SK-N-MC (cell line): ENCODE results near the gene HCFC1.
A peak's percentile ranks its signal among the peaks of the same experiment; 100 is the strongest.
"Not testable (repeated sequence)": the region's sequence is repeated elsewhere in the genome, so short reads cannot be mapped to it uniquely, and the experiment has no call there.

Source experiments
- DNase-seq: peaks from one replicate; pipeline ENCODE4 v3.0.0-alpha.2; 2011; ENCODE audit warnings: low read depth, low spot score
- H3K27ac ChIP-seq: fragments of 200-600 bp; sonication (generic); 2 replicates; pipeline ENCODE4 v1.5.1; 2016; ENCODE audit warnings: mixed run types
- H3K36me3 ChIP-seq: fragments of 200-600 bp; sonication (generic); 2 replicates; pipeline ENCODE4 v1.6.1; 2017; ENCODE audit warnings: antibody characterized with exemption, low read length, mixed read lengths; ENCODE audit not compliant: insufficient read depth
- H3K4me3 ChIP-seq: fragments of 200-600 bp; sonication (generic); 2 replicates; pipeline ENCODE4 v1.5.1; 2016
- H3K9ac ChIP-seq: fragments of 200-600 bp; sonication (generic); 2 replicates; pipeline ENCODE4 v1.8.0; 2017; ENCODE audit warnings: mixed run types, mixed read lengths; ENCODE audit not compliant: insufficient read length
- H3K9me3 ChIP-seq: fragments of 200-600 bp; sonication (generic); 2 replicates; pipeline ENCODE4 v1.6.1; 2017; ENCODE audit warnings: low read depth, mild to moderate bottlenecking, antibody characterized with exemption, low read length, moderate library complexity, mixed read lengths
- EZH2 ChIP-seq: fragments of 200-600 bp; sonication (generic); IDR thresholded peaks from one replicate; pipeline ENCODE4 v1.6.1; 2017; ENCODE audit warnings: antibody characterized with exemption
- FOXP2 ChIP-seq: optimal IDR thresholded peaks from 2 replicates; pipeline ENCODE3; 2011; ENCODE audit warnings: mild to moderate bottlenecking, moderate library complexity; ENCODE audit not compliant: insufficient read depth; ENCODE audit errors: extremely low read length, control extremely low read depth
- POLR2AphosphoS5 ChIP-seq: IDR thresholded peaks from 2 replicates; pipeline ENCODE4 v1.6.1; 2012; ENCODE audit warnings: mild to moderate bottlenecking, low read depth, low read length, borderline replicate concordance

HCFC1 gene

DNA sequence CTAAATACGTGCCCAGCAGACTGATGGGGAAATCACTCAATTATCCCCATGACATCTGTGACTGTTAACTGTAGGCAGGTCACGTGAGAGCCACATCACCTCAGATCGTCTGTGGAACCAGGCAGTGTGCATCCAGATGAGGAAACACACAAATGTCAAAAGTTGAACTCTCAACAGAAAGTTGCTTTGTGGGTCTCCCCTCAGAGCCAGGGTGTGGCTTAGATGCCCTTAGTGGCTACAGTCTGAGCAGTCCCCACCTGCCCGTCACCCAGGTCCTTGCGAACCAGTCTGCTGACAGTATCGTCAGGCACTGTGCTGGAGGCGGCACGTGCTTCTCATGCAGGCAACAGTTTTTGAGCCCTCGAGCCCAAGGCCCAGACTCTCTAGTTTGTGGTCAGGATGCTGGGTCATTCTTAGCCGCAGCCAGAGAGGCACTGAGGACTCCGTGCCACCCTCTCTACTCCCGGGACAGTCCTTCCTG lies 11.7 kb upstream of the HCFC1 start:
- no peaks in the 10 kb centered on the region for H3K36me3 ChIP-seq
- no peak overlapping the region for H3K27ac ChIP-seq
- no peak for DNase-seq
- no peaks in the 10 kb centered on the region for H3K9me3 ChIP-seq
- H3K9ac ChIP-seq = no peak overlapping the region
- TF ChIP-seq EZH2 (no peak), POLR2AphosphoS5 (no peak), FOXP2 (no peak)
- no peak overlapping the region for H3K4me3 ChIP-seq

DNA sequence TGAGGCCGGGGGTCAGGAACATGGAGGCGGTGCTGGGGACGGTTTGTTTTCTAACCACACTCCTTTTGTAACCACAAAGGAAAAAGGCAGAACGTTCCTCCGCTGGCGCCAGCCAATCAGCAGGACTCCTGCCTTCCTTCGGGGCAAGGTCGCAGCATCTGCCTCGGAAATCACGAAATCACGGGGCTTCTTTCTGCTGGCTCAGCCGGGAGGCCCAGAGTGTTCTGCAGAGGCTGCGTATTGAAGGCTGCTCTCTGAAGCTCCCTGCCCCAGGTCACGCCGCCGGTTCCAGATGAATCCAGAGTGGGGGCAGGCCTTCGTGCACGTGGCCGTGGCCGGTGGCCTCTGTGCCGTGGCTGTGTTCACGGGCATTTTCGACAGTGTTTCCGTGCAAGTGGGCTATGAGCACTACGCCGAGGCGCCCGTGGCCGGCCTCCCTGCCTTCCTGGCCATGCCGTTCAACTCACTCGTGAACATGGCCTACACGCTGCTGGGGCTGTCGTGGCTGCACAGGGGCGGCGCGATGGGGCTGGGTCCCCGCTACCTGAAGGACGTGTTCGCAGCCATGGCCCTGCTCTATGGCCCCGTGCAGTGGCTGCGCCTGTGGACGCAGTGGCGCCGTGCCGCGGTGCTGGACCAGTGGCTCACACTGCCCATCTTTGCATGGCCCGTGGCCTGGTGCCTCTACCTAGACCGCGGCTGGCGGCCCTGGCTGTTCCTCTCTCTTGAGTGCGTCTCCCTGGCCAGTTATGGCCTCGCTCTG lies 10.3 kb upstream of the HCFC1 start:
- Histone ChIP-seq H3K9ac (peak overlapping the region; percentile 5), H3K9me3 (no peaks in the 10 kb centered on the region), H3K4me3 (peak overlapping the region; percentile 48; the same call in 1 of the 2 replicates), H3K36me3 (no peaks in the 10 kb centered on the region), H3K27ac (peak overlapping the region; percentile 87)
- TF ChIP-seq POLR2AphosphoS5 = no peak
- no peak for TF ChIP-seq FOXP2
- peak; percentile 55 for DNase-seq

DNA sequence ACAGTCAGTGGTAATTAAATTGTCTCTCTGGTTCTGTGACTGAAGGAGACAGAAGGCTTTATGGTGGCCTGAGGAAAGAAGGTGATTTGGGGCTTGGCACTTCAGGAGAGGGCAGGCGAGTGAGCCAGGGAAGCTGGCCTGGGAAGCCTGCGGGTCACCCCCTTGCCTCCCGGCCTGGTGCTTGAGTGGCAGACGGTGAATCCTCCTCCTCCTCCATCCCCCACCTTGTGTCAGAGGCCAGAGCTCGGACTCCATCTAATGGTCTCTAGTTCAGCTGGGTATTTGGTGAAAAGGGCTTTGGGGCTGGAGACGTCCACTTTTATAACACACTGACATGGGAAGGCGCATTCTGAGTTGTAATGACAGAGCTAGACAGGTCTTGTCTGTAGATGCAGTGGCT lies 9.6 kb upstream of the HCFC1 start:
- Histone ChIP-seq H3K4me3 (peak overlapping the region; percentile 48; the same call in 1 of the 2 replicates), H3K9me3 (no peaks in the 10 kb centered on the region), H3K27ac (peak overlapping the region; percentile 87), H3K9ac (peak overlapping the region; percentile 5), H3K36me3 (no peaks in the 10 kb centered on the region)
- DNase-seq = no peak
- TF ChIP-seq FOXP2 = no peak
- TF ChIP-seq EZH2 = no peak
- TF ChIP-seq POLR2AphosphoS5 = no peak

DNA sequence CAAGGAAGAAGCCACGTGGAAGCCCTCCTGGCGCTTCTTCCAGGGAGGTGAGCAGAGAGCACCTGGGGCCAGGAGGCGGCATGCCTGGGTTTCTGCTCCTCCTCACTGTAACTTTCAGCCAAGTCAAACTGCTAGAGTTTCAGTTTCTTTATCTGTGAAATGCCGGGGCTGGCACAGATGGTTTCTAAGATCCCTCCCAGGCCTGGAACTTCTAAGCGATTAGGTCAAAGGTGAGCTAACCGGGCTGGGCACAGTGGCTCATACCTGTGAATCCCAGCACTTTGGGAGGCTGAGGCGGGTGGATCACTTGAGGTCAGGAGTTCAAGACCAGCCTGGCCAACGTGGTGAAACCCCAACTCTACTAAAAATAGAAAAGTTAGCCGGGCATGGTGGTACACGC lies 8.8 kb upstream of the HCFC1 start:
- not testable (repeated sequence) for H3K9me3 ChIP-seq, DNase-seq, H3K9ac ChIP-seq, H3K27ac ChIP-seq, H3K4me3 ChIP-seq, H3K36me3 ChIP-seq

DNA sequence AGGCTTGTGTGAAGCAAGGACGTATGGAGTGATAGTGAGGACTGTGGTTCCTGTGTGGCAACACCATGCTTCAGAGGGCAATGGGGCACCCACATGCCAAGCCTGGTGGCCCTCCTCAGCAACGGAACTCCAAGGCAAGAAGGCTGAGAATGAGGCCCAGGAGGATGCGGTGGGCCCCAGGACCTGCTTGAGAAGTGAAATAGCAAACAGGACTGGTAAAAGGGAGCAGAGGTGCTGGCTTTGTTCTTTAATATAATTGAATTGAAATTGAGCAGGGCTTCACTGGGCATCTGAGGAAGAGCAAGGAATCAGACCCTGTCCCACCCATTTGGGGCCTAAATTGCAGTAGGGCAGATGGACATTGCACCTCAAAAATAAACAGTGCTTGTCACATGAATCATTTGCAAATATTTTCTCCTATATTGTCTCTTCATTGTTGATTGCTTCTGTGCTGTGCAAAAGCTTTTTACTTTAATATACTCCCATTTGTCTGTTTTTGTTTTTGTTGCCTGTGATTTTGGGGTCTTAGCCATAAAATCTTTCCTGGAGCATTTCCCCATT lies 3.2 kb upstream of the HCFC1 start:
- no peak overlapping the region for H3K4me3 ChIP-seq
- no peak for DNase-seq
- TF ChIP-seq EZH2 (no peak), FOXP2 (no peak), POLR2AphosphoS5 (no peak)
- H3K9me3 ChIP-seq = no peaks in the 10 kb centered on the region
- H3K9ac ChIP-seq = no peak overlapping the region
- no peaks in the 10 kb centered on the region for H3K36me3 ChIP-seq
- no peak overlapping the region for H3K27ac ChIP-seq

DNA sequence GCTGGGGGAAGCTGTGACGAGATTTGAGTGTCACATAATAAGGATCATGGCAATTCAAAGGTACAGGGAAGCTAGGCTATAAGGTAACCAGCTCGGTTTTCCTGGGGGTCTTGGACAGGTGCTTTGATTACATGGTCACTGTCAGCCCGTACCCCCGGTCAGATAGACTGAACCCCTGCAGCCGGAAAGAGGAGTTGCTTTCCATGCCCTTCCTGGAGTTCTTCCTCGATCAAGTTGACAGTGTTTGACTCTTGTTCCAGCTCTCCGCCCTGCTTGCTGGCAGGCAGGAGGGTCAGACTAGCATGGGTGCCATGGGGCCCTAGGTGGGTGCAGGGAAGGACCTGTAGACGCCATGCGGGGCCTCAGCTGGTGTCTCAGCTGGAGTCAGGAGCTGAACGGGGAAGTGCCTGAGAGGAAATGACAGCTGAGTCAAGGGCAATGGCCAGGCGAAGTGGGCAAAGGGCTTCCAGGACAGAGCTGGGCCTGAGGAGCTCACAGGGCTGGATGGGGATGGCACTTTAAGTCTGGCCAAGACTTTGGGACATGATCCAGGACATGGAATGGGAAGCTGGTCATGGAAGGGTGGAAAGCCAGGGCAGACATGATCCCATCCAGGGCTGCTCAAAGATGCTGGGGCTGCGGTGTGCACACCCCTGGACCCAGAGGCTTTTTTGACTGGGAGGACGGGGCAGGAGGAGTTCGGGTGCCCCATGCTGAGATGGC lies 2.5 kb upstream of the HCFC1 start:
- peak overlapping the region; percentile 80; the same call in 1 of the 2 replicates for H3K4me3 ChIP-seq
- peak overlapping the region; percentile 100 for H3K9ac ChIP-seq
- 0 out of 2 replicates have a peak, but pooled peaks cover 3% of the 10 kb centered on the region for H3K36me3 ChIP-seq
- no peaks in the 10 kb centered on the region for H3K9me3 ChIP-seq
- no peak for DNase-seq
- H3K27ac ChIP-seq = peak overlapping the region; percentile 100; the same call in 1 of the 2 replicates
- TF ChIP-seq POLR2AphosphoS5 (no peak), EZH2 (no peak), FOXP2 (no peak)

DNA sequence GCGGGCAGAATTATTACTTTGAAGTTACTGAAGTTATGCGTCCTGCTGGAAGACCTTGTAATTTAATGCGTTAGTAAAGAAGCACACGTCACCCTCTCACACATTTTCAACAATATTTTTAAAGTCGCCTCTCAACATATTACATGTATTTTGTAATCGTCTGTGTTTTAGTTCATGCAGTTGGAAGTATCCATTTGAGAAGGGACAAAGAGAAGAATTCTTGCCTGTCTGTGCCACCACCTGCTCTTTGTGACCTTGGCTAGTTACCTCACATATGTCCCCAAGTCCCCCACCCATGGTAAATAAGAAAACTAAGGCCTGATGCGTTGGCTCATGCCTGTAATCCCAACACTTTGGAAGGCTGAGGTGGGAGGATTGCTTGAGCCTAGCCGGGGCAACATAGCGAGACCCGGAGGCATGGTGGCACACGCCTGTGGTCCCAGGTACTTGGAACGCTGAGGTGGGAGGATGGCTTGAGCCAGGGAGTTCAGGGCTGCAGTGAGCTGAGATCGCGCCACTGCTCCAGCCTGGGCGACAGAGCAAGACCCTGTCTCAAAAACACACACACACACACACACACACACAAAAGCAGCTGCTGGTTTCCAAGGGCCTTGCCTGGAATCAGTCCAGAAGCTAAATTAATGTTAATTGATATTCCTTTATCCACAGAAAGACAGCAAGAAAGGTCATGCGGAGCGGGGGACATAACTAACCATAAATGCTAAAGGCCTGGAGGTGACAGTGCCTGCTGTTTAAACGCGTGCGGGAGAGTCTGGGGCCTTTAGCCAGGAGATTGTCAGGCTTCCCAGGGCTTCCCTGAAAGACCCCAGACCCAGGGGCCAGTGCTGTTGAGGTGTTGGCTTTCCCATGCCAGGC lies 1.7 kb upstream of the HCFC1 start:
- Histone ChIP-seq H3K9me3 (no peaks in the 10 kb centered on the region), H3K9ac (peak overlapping the region; percentile 100), H3K36me3 (peaks cover 7% of the 10 kb centered on the region; the same call in 1 of the 2 replicates), H3K4me3 (peak overlapping the region; percentile 80), H3K27ac (peak overlapping the region; percentile 100)
- no peak for DNase-seq
- TF ChIP-seq POLR2AphosphoS5 = 0 out of 2 replicates have a peak, but pooled peaks have one; percentile 6
- no peak for TF ChIP-seq FOXP2
- TF ChIP-seq EZH2 = no peak
